Measurements from ENCODE around the gene MAGEA1. TPM values are rescaled to one million over a fixed set of nuclear protein-coding genes. Genes with fewer than 3 reads are reported as not detected.
"Not testable (repeated sequence)": the region's sequence is repeated elsewhere in the genome, so short reads cannot be mapped to it uniquely, and the experiment has no call there.

MAGEA1 gene, protein sequence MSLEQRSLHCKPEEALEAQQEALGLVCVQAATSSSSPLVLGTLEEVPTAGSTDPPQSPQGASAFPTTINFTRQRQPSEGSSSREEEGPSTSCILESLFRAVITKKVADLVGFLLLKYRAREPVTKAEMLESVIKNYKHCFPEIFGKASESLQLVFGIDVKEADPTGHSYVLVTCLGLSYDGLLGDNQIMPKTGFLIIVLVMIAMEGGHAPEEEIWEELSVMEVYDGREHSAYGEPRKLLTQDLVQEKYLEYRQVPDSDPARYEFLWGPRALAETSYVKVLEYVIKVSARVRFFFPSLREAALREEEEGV
- total RNA-seq, result not detected in 2 replicates
- long read RNA-seq, result 0 reads

- no peaks in the 10 kb centered on the region for H3K36me3 Mint-ChIP-seq (ENCODE audit: insufficient read depth)
- no peak within 1 kb of the TSS for H3K27ac Mint-ChIP-seq
- TF ChIP-seq, protein P1, sequence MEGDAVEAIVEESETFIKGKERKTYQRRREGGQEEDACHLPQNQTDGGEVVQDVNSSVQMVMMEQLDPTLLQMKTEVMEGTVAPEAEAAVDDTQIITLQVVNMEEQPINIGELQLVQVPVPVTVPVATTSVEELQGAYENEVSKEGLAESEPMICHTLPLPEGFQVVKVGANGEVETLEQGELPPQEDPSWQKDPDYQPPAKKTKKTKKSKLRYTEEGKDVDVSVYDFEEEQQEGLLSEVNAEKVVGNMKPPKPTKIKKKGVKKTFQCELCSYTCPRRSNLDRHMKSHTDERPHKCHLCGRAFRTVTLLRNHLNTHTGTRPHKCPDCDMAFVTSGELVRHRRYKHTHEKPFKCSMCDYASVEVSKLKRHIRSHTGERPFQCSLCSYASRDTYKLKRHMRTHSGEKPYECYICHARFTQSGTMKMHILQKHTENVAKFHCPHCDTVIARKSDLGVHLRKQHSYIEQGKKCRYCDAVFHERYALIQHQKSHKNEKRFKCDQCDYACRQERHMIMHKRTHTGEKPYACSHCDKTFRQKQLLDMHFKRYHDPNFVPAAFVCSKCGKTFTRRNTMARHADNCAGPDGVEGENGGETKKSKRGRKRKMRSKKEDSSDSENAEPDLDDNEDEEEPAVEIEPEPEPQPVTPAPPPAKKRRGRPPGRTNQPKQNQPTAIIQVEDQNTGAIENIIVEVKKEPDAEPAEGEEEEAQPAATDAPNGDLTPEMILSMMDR (IDR thresholded peaks at IDR 0.05; ENCODE audit: unreplicated experiment), result no peak
- peaks cover 11% of the 10 kb centered on the region for H3K9me3 Mint-ChIP-seq (ENCODE audit: low read depth)
- no peak within 1 kb of the TSS for H3K4me3 Mint-ChIP-seq (ENCODE audit: low read depth)
- DNase-seq (ENCODE audit: low spot score, unreplicated experiment), result no peak
- H3K4me1 Mint-ChIP-seq (ENCODE audit: low read depth), result no peaks in the 10 kb centered on the region
- H3K27me3 Mint-ChIP-seq, result peaks cover 13% of the 10 kb centered on the region
These were observed at the start of gene MAGEA1 for GRCh38 chrX:153179131-153179530. MAGEA1 (plus strand) TSS chrX:153179284; CDS start chrX:153182390, 3,106 bp downstream.

DNA sequence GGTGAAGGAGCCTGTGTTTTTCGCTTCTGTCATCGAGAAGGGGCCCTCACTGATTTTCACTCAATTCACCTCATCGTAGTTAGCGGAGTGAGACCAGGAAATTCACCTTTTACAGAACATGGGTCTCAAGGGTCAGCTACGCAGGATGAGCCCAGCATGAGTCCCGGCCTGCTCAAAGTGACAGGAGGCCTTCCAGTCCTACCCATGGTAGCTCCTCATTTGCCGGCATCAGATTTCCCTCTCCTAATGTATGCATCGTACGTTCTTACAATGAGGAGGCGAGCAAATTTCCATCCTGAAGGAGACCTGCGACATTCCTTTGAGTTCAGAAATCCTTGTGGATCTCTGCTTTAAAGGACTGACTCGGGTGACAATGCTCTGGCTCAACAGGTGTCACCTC is 46.2 kb upstream of the MAGEA1 start:
- DNase-seq (ENCODE audit: low spot score, unreplicated experiment); H3K27ac Mint-ChIP-seq; H3K27me3 Mint-ChIP-seq; H3K4me3 Mint-ChIP-seq (ENCODE audit: low read depth); H3K36me3 Mint-ChIP-seq (ENCODE audit: insufficient read depth); H3K4me1 Mint-ChIP-seq (ENCODE audit: low read depth); H3K9me3 Mint-ChIP-seq (ENCODE audit: low read depth): not testable (repeated sequence)

- not testable (repeated sequence) for DNase-seq (ENCODE audit: low spot score, unreplicated experiment); H3K36me3 Mint-ChIP-seq (ENCODE audit: insufficient read depth); H3K27me3 Mint-ChIP-seq; H3K9me3 Mint-ChIP-seq (ENCODE audit: low read depth); H3K4me3 Mint-ChIP-seq (ENCODE audit: low read depth); H3K27ac Mint-ChIP-seq; H3K4me1 Mint-ChIP-seq (ENCODE audit: low read depth)
These were observed 40.0 kb upstream of the MAGEA1 start for GRCh38 chrX:153139074-153139473.

- not testable (repeated sequence) for H3K27me3 Mint-ChIP-seq; DNase-seq (ENCODE audit: low spot score, unreplicated experiment); H3K36me3 Mint-ChIP-seq (ENCODE audit: insufficient read depth); H3K9me3 Mint-ChIP-seq (ENCODE audit: low read depth); H3K4me1 Mint-ChIP-seq (ENCODE audit: low read depth); H3K4me3 Mint-ChIP-seq (ENCODE audit: low read depth); H3K27ac Mint-ChIP-seq
These were observed 32.8 kb upstream of the MAGEA1 start for GRCh38 chrX:153146288-153146687.

- H3K9me3 Mint-ChIP-seq (ENCODE audit: low read depth), result peaks cover 3% of the 10 kb centered on the region
- H3K27ac Mint-ChIP-seq, result no peak overlapping the region
- no peaks in the 10 kb centered on the region for H3K36me3 Mint-ChIP-seq (ENCODE audit: insufficient read depth)
- H3K27me3 Mint-ChIP-seq, result no peaks in the 10 kb centered on the region
- DNase-seq (ENCODE audit: low spot score, unreplicated experiment), result no peak
- H3K4me1 Mint-ChIP-seq (ENCODE audit: low read depth), result no peaks in the 10 kb centered on the region
- TF ChIP-seq, protein P1 (IDR thresholded peaks at IDR 0.05; ENCODE audit: unreplicated experiment), result no peak
- H3K4me3 Mint-ChIP-seq (ENCODE audit: low read depth), result no peak overlapping the region
These were observed 25.6 kb upstream of the MAGEA1 start for GRCh38 chrX:153153516-153153915.

DNA sequence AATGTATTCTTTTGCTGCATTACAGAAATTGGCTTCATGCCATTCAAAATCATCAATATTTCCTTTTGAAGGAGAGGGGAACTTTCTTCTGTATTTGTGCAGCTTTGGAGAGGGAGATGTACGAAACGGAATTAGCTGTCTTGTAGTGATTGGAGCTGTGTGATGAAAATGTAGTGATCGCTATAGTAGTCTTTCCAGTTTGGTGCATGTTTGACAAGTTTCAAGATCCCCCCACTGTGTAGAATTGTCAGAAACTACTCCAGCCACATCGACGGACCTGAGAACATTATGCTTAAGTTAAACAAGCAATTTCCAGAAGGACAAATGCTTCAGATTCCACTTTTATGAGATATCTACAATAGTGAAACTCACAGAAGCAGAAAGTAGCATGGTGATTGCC is 21.6 kb upstream of the MAGEA1 start:
- TF ChIP-seq, protein P1 (IDR thresholded peaks at IDR 0.05; ENCODE audit: unreplicated experiment), result no peak
- no peak overlapping the region for H3K4me3 Mint-ChIP-seq (ENCODE audit: low read depth)
- no peaks in the 10 kb centered on the region for H3K4me1 Mint-ChIP-seq (ENCODE audit: low read depth)
- H3K36me3 Mint-ChIP-seq (ENCODE audit: insufficient read depth), result no peaks in the 10 kb centered on the region
- H3K27me3 Mint-ChIP-seq, result no peaks in the 10 kb centered on the region
- DNase-seq (ENCODE audit: low spot score, unreplicated experiment), result no peak
- no peak overlapping the region for H3K27ac Mint-ChIP-seq
- peaks cover 10% of the 10 kb centered on the region for H3K9me3 Mint-ChIP-seq (ENCODE audit: low read depth)

DNA sequence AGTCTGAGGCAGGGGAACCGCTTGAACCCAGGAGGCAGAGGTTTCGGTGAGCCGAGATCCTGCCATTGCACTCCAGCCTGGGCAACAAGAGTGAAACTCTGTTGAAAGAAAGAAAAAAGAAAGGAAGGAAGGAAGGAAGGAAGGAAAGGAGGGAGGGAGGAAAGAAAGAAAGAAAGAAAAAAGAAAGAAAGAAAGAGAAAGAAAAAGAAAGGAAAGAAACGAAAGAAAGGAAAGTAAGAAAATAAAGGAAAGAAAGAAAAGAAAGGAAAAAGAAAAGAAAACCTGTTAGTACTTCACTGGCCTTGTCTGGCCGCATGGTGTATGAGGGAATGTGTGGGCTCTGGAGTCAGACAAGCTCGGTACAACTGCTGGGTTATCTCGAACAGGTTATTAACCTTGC is 20.8 kb upstream of the MAGEA1 start:
- no peak overlapping the region for H3K27ac Mint-ChIP-seq
- no peaks in the 10 kb centered on the region for H3K27me3 Mint-ChIP-seq
- peaks cover 10% of the 10 kb centered on the region for H3K9me3 Mint-ChIP-seq (ENCODE audit: low read depth)
- DNase-seq (ENCODE audit: low spot score, unreplicated experiment), result no peak
- TF ChIP-seq, protein P1 (IDR thresholded peaks at IDR 0.05; ENCODE audit: unreplicated experiment), result no peak
- H3K4me3 Mint-ChIP-seq (ENCODE audit: low read depth), result no peak overlapping the region
- H3K4me1 Mint-ChIP-seq (ENCODE audit: low read depth), result no peaks in the 10 kb centered on the region
- H3K36me3 Mint-ChIP-seq (ENCODE audit: insufficient read depth), result no peaks in the 10 kb centered on the region
